ENCODE results near the gene SHISA2.

SHISA2 gene

DNA sequence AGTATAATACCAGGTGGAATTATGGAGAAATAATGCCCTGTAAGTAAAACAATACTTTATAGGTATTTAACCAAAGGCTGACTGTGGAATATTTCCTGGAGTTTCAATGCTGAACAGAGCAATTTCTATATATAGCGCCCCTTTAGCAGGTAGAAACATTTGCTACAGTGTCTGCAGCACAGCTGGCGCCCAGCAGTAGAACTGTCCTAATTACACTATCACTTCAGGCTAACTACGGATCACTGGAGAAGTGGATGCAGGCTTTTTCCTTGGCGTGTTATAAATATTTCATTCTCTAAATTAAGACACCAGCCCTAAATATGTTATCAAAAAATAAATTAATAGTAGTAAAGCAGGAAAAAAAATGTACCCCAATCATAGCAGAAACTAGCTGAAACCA, 3.1 kb downstream of the SHISA2 start:
- no peak for DNase-seq (ENCODE audit: low read depth, low spot score)

GRCh38 chr13:26047040-26047439, 4.8 kb downstream of the SHISA2 start:
- DNase-seq (ENCODE audit: low read depth, low spot score) = no peak

- DNase-seq (ENCODE audit: low read depth, low spot score) = no peak
These were observed 5.2 kb downstream of the SHISA2 start for GRCh38 chr13:26046639-26047038.

DNA sequence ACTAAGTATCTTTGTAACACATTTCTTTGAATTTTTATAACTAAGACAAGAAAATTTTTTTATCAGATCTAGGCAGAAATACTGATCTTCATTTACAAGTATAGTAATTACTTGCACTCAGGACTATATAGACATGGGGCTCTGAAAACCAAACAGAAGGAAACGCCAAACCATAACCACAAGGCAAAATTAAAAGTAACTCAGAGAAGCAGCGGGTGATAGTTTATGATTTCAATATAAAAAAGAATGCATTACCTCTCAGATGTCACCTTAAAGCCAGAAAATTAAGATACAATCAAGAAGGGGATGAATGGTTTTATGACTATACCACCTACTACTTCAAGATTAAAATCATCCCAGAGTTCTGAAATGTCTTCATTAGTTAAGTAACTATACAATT, 6.7 kb downstream of the SHISA2 start:
- no peak for DNase-seq (ENCODE audit: low read depth, low spot score)

- DNase-seq (ENCODE audit: low read depth, low spot score) = no peak
These were observed 9.0 kb downstream of the SHISA2 start for GRCh38 chr13:26042785-26043184.

GRCh38 chr13:26041444-26041843, 10.4 kb downstream of the SHISA2 start:
- no peak for DNase-seq (ENCODE audit: low read depth, low spot score)

DNA sequence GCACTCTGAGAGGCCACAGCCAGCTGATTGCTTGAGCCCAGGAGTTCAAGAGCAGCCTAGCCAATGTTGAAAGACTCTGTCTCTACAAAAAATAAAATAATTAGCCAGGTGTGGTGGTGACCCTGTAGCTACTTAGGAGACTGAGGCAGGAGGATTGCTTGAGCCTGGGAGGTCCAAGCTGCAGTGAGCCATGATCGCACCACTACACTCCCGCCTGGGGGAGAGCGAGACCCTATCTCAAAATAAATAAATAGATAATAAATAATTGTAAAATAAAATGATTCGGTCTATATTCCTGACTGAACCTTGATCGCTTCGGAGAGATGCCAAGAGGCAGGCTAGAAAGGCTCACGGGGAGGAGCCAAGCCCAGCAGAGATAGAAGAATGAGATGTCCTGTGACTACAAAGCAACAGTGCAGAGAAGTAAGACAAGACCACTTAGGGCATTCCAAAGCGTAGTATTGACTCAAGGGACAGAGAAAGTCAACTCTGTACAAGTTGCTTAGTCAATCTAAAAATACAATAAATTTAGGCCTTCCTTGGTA, 12.8 kb downstream of the SHISA2 start:
- no peak for DNase-seq (ENCODE audit: low read depth, low spot score)

GRCh38 chr13:26037302-26037701, 14.5 kb downstream of the SHISA2 start:
- DNase-seq (ENCODE audit: low read depth, low spot score) = no peak

DNA sequence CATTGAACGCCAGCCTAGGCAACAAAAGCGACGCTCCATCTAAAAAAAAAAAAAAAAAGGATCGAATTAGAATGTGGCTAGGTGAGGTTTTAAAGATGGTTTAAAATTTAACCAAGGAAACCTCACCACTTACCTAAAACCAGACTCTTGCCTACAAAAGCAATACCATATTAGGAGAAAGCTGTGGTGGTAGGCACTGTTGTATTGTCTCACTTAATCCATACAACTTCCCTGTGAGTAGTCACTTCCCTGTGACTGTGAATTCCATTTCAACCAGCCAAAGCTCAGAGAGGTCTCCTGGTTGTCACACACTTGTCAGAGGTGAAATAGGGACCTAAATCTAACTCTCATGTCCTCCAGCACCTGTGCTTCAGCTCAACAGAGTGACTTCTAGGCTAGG, 15.4 kb downstream of the SHISA2 start:
- DNase-seq (ENCODE audit: low read depth, low spot score) = no peak

DNA sequence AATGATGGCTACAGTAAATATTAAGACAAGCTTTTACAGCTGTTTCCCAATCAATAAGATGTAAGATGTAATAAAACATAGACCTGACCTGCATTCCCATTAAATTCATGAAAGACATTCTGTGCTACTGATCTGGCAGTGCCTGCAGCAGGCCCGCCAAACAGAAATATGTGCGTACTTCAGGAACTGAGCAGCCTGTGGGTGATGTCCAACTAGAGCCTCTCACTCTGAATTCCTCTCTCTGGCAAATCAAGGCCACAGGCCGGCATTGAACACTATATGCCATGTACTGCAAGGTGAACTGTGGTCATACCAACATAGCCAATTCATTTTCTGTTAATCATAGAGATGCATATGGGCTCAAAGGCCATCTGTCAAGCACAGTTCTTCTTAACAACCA, 17.8 kb downstream of the SHISA2 start:
- DNase-seq (ENCODE audit: low read depth, low spot score) = no peak

DNA sequence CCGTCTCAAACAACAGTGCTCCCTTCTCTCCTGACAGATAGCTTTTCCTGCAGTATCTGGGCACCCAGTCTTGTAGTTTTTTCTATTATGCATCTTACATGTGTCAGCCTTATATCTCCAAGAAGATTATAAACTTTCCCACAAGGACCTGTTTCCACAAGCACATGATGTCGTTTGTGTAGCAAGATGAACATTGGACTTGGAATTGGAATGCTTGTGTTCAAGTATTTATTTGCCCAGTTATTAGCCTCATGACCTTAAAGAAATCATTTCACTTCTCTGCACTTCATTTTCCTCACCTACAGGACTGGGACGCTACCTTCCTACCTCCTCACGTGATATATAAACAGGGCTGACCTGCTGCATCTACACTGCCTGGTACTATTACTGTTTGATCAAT, 21.5 kb downstream of the SHISA2 start:
- no peak for DNase-seq (ENCODE audit: low read depth, low spot score)

- no peak for DNase-seq (ENCODE audit: low read depth, low spot score)
These were observed 22.2 kb downstream of the SHISA2 start for GRCh38 chr13:26029581-26030136.

DNA sequence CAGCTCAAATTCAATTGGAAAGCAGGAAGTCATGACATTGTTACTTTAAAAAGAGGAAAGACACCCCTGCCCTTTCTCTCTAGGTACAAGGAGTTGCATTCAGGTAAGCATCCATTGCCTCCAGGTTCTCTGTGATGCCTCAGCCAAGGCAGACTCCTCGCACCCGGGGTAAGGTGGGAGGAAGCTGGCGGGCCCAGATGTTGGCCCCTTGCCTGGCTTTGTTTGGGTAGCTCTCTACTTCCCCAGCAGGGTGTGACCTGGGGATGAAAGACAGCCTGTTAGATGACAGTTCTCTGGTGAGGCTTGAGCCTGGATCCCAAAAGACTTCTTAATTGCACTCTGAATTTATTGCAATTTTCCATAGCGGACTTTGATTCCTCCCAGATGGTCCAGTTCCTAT, 25.6 kb downstream of the SHISA2 start:
- DNase-seq (ENCODE audit: low read depth, low spot score) = no peak

DNA sequence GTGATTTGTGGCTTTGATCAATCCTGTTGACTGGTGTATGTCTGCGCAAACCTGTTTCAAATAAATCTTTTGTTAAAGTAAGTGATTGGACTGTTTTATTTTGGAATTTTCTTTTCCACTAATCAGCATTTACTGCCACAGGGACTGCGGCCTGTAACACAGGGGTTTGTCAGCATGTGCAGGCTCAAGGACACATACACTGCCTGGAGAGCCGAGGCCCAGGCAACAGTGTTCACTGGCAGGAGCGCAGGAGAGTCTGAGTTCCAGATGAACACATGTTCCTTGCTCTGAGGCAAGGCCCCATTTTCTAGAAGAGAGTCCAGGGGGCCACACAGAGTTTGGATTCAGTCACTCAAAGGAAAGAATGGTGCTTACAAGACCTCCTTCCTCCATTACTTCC, 26.0 kb downstream of the SHISA2 start:
- no peak for DNase-seq (ENCODE audit: low read depth, low spot score)

GRCh38 chr13:26025196-26025595, 26.6 kb downstream of the SHISA2 start:
- DNase-seq (ENCODE audit: low read depth, low spot score) = no peak

GRCh38 chr13:26024558-26024957, 27.3 kb downstream of the SHISA2 start:
- no peak for DNase-seq (ENCODE audit: low read depth, low spot score)

- DNase-seq (ENCODE audit: low read depth, low spot score) = no peak
These were observed 29.1 kb downstream of the SHISA2 start for GRCh38 chr13:26022538-26023292.

DNA sequence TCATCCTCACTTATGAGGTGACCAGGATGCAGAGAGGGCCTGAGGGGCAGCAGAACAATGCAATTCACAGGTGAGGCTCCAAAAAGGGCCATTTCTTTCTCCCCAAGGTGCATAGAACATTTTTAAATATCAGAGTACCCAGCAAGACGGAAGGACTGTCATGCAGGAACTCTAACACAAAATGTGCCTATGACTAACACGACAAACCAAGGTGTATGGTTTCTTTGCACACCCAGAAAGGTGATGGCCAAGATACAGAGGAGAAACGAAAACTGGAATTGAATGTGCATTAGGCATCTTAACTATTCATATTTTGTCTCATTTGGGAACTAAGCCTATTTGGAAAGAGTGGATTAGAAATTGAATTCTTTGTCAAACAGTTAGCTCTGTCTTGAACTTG, 29.9 kb downstream of the SHISA2 start:
- DNase-seq (ENCODE audit: low read depth, low spot score) = no peak

GRCh38 chr13:26021516-26021915, 30.3 kb downstream of the SHISA2 start:
- DNase-seq (ENCODE audit: low read depth, low spot score) = no peak

- DNase-seq (ENCODE audit: low read depth, low spot score) = no peak
These were observed 30.9 kb downstream of the SHISA2 start for GRCh38 chr13:26020891-26021290.

DNA sequence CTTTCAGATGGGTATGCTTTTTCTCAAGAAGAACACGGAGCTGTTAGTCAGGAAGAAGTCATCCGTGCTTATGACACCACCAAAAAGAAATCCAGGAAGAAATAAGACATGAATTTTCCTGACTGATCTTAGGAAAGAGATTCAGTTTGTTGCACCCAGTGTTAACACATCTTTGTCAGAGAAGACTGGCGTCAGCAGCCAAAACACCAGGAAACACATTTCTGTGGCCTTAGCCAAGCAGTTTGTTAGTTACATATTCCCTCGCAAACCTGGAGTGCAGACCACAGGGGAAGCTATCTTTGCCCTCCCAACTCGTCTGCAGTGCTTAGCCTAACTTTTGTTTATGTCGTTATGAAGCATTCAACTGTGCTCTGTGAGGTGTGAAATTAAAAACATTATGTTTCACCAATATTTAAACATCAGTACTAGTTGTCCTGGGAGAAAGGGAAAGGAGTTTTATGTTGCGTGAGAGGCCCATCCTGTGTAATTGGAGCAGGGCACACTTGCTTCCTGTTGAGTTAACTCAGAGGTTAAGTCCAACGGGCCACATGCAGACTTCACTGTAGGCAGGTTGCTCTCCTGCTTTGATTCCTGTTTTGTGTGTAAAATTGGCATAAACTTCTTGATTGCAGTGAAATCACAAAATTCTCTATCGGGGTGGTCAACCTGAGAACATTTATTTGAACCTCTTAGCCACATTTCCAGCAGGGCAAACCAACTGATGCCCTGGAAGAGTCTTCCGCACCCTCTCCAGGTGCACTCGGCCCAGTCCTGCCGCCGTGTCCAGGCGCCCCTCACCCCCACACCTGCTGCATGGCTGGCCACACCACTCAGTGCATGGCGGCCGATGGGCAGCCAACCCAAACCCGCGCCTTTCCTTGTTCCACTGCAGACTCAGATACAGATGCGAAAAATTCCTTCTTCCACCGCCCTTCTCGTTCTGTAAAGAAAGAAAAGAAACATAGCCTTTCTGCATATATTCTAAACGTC, 31.6 kb downstream of the SHISA2 start:
- no peak for DNase-seq (ENCODE audit: low read depth, low spot score)

GRCh38 chr13:26019251-26019650, 32.6 kb downstream of the SHISA2 start:
- no peak for DNase-seq (ENCODE audit: low read depth, low spot score)
